GM18502 (cell line): ENCODE measurements around the gene OASL.

Experiments used
- ATAC-seq: cut with Tn5 transposase; IDR thresholded peaks from one replicate; pipeline ENCODE4 v1.9.1; 2021; ENCODE audit warnings: mild to moderate bottlenecking; ENCODE audit not compliant: unreplicated experiment, poor library complexity

Gene OASL

GRCh38 chr12:120994589-120995337 is 44.3 kb downstream of the OASL start:
- ATAC-seq: no peak

GRCh38 chr12:120994059-120994458 is 45.0 kb downstream of the OASL start:
- ATAC-seq: no peak

- no peak for ATAC-seq
Observed at GRCh38 chr12:120993496-120993895, 45.5 kb downstream of the OASL start.

- ATAC-seq: no peak
Observed at GRCh38 chr12:120992989-120993388, 46.1 kb downstream of the OASL start.

GRCh38 chr12:120991965-120992364 is 47.1 kb downstream of the OASL start:
- ATAC-seq: no peak

GRCh38 chr12:120990487-120991055 is 48.5 kb downstream of the OASL start:
- no peak for ATAC-seq

- no peak for ATAC-seq
Observed at GRCh38 chr12:120989687-120990086, 49.4 kb downstream of the OASL start.

GRCh38 chr12:120988658-120989057 is 50.4 kb downstream of the OASL start:
- ATAC-seq: no peak

- no peak for ATAC-seq
Observed at GRCh38 chr12:120988234-120988633, 50.8 kb downstream of the OASL start.

GRCh38 chr12:120984351-120984898 is 54.6 kb downstream of the OASL start:
- ATAC-seq: no peak

- ATAC-seq: no peak
Observed at GRCh38 chr12:120983759-120984158, 55.3 kb downstream of the OASL start.

GRCh38 chr12:120982659-120983058 is 56.4 kb downstream of the OASL start:
- no peak for ATAC-seq

GRCh38 chr12:120981407-120981941 is 57.6 kb downstream of the OASL start:
- ATAC-seq: no peak

- ATAC-seq: no peak
Observed at GRCh38 chr12:120980800-120981368, 58.2 kb downstream of the OASL start.

- ATAC-seq: no peak
Observed at GRCh38 chr12:120979862-120980696, 59.0 kb downstream of the OASL start.

- no peak for ATAC-seq
Observed at GRCh38 chr12:120979220-120979861, 59.7 kb downstream of the OASL start.

- no peak for ATAC-seq
Observed at GRCh38 chr12:120978296-120979219, 60.5 kb downstream of the OASL start, which contains the start of gene HNF1A. Gene HNF1A (plus strand): TSS chr12:120978543. CDS start chr12:120978769, 226 bp downstream.

GRCh38 chr12:120977531-120978295 is 61.3 kb downstream of the OASL start:
- no peak for ATAC-seq
